PFSK-1 (cell line): ENCODE results near the gene FAM53B.

Experiments
- FOXP2 ChIP-seq: optimal IDR thresholded peaks from 2 replicates; pipeline ENCODE3; 2011; ENCODE audit warnings: borderline replicate concordance, control low read depth, inconsistent platforms; ENCODE audit not compliant: insufficient read depth; ENCODE audit errors: extremely low read length, extremely low read depth
- POLR2AphosphoS5 ChIP-seq: IDR thresholded peaks from 2 replicates; pipeline ENCODE4 v1.6.1; 2012; ENCODE audit warnings: low read depth, mild to moderate bottlenecking, control low read depth, low read length, moderate library complexity
- REST ChIP-seq, 2 experiments: IDR thresholded peaks; 2 replicates each; pipeline versions ENCODE4 v1.6.1 to v1.8.0; 2011 to 2012; ENCODE audit warnings: low read depth in 2 of 2, low read length in 2 of 2, control low read depth in 1 of 2, inconsistent platforms in 1 of 2, mild to moderate bottlenecking in 1 of 2, moderate library complexity in 1 of 2; ENCODE audit not compliant: insufficient read depth in 1 of 2
- SIN3A ChIP-seq: IDR thresholded peaks from 2 replicates; pipeline ENCODE4 v1.6.1; 2012; ENCODE audit warnings: mild to moderate bottlenecking, low read length, moderate library complexity, borderline replicate concordance; ENCODE audit not compliant: insufficient read depth
- TAF1 ChIP-seq: IDR thresholded peaks from 2 replicates; pipeline ENCODE4 v1.6.1; 2012; ENCODE audit warnings: low read length, control low read depth, borderline replicate concordance; ENCODE audit not compliant: insufficient read depth

- TF ChIP-seq SIN3A (no peak), REST (IDR thresholded peaks at IDR 0.05; ENCODE audit: insufficient read depth in 1 of 2, low read depth in 2 of 2, low read length in 2 of 2) (no peak), POLR2AphosphoS5 (no peak), TAF1 (no peak), FOXP2 (no peak)
Measured at GRCh38 chr10:124704428-124705380, 39.5 kb downstream of the FAM53B start.
